CD8-positive, alpha-beta memory T cell (primary cell): ENCODE measurements around the gene BLOC1S3. TPM values are rescaled to one million over a fixed set of nuclear protein-coding genes. Genes with fewer than 3 reads are reported as not detected.

Source experiments
- CTCF ChIA-PET: fragments of 350-600 bp; sonication (Branson Sonifier 250); formaldehyde crosslinking; loops from one replicate; lab custom pipeline; 2021; ENCODE audit warnings: antibody characterized with exemption; lab: Charles Lee
- POLR2A ChIA-PET: fragments of 350-600 bp; sonication (Branson Sonifier 250); formaldehyde crosslinking; loops from one replicate; lab custom pipeline; 2021; ENCODE audit warnings: antibody characterized with exemption; lab: Charles Lee
- DNase-seq, 5 donors: peaks; one replicate each; pipeline versions ENCODE4 v3.0.0 to v3.0.0-alpha.2; 2020 to 2022; ENCODE audit warnings: mixed read lengths in 1 of 5
- H3K27ac ChIP-seq: one replicate; pipeline ENCODE4 v1.7.0; 2013; ENCODE audit warnings: low read depth, mild to moderate bottlenecking, low read length, moderate library complexity
- H3K27me3 ChIP-seq: 2 replicates; pipeline ENCODE4 v1.7.0; 2013; ENCODE audit warnings: low read length, mild to moderate bottlenecking; ENCODE audit not compliant: insufficient read depth, poor library complexity, severe bottlenecking
- H3K36me3 ChIP-seq: 2 replicates; pipeline ENCODE4 v1.7.0; 2013; ENCODE audit warnings: mild to moderate bottlenecking, low read length, moderate library complexity; ENCODE audit not compliant: insufficient read depth
- H3K4me1 ChIP-seq: 2 replicates; pipeline ENCODE4 v1.7.0; 2013; ENCODE audit warnings: mild to moderate bottlenecking, low read length, moderate library complexity; ENCODE audit not compliant: insufficient read depth
- H3K4me3 ChIP-seq: 2 replicates; pipeline ENCODE4 v1.7.0; 2013; ENCODE audit warnings: mild to moderate bottlenecking, low read length
- H3K9me3 ChIP-seq: 2 replicates; pipeline ENCODE4 v1.7.0; 2013; ENCODE audit warnings: mild to moderate bottlenecking, low read length
- H3K27ac Mint-ChIP-seq, 8 donors: one replicate each; pipeline ENCODE4 v1.8.0; 2020 to 2021; ENCODE audit warnings: mixed read lengths in 8 of 8, mild to moderate bottlenecking in 6 of 8, inconsistent platforms in 3 of 8, moderate library complexity in 3 of 8
- H3K27me3 Mint-ChIP-seq, 2 donors: one replicate each; pipeline ENCODE4 v1.8.0; 2020 to 2021; ENCODE audit warnings: mixed read lengths in 2 of 2, mild to moderate bottlenecking in 1 of 2, moderate library complexity in 1 of 2
- H3K36me3 Mint-ChIP-seq, 3 donors: one replicate each; pipeline ENCODE4 v1.8.0; 2020 to 2021; ENCODE audit warnings: mixed read lengths in 3 of 3, inconsistent platforms in 1 of 3, mild to moderate bottlenecking in 1 of 3
- H3K4me1 Mint-ChIP-seq, 3 donors: one replicate each; pipeline ENCODE4 v1.8.0; 2020 to 2021; ENCODE audit warnings: mixed read lengths in 3 of 3, inconsistent platforms in 1 of 3, mild to moderate bottlenecking in 1 of 3
- H3K4me3 Mint-ChIP-seq, 7 donors: one replicate each; pipeline ENCODE4 v1.8.0; 2020 to 2021; ENCODE audit warnings: mixed read lengths in 7 of 7, mild to moderate bottlenecking in 6 of 7, moderate library complexity in 4 of 7, inconsistent platforms in 2 of 7
- H3K9me3 Mint-ChIP-seq, 5 donors: one replicate each; pipeline ENCODE4 v1.8.0; 2020 to 2022; ENCODE audit warnings: mixed read lengths in 5 of 5, mild to moderate bottlenecking in 3 of 5, moderate library complexity in 2 of 5, inconsistent platforms in 1 of 5
- polyA plus RNA-seq: library from polyadenylated mRNA; unstranded; fragments of 300-500 nt; fragmentation: Illumina TruSeq; gene quantifications from one replicate; pipeline ENCODE4 v1.2.3, GENCODE V29; 2021
- total RNA-seq, 2 experiments: library from RNA; stranded (reverse); gene quantifications; one replicate each; pipeline ENCODE4 v1.2.3, GENCODE V29; 2021

The BLOC1S3 gene
- total and polyA plus RNA-seq, 3 experiments from 2014 or later = 12.4 to 19.9 (median 12.4) TPM

- Histone ChIP-seq H3K4me1 (peaks cover 19% of the 10 kb centered on the region), H3K4me3 (no peak overlapping the region), H3K9me3 (no peaks in the 10 kb centered on the region), H3K27me3 (peaks cover 3% of the 10 kb centered on the region), H3K27ac (no peak overlapping the region), H3K36me3 (no peaks in the 10 kb centered on the region)
- ChIA-PET CTCF (interaction anchor here (0.7 to 1.0 kb wide), 2 partner anchors 9 to 58 kb away, joined by 3 read pairs; no protein-coding TSS in a partner anchor), POLR2A (no interaction called here)
- Mint-ChIP-seq H3K27ac (no peak overlapping the region), H3K4me3 (peak overlapping the region in 1 of 7 donors; percentile 8), H3K9me3 (no peaks in the 10 kb centered on the region), H3K27me3 (peaks cover 4 to 5% of the 10 kb centered on the region in 2 donors), H3K4me1 (peaks cover 20 to 33% (median 22%) of the 10 kb centered on the region in 3 donors), H3K36me3 (peaks cover 0 to 11% (median 0%) of the 10 kb centered on the region in 3 donors)
- no peak for DNase-seq
These were observed 28.4 kb upstream of the BLOC1S3 start for GRCh38 chr19:45150180-45150579.

GRCh38 chr19:45150751-45151281 is 27.8 kb upstream of the BLOC1S3 start:
- POLR2A ChIA-PET = no interaction called here
- DNase-seq = no peak
- no peaks in the 10 kb centered on the region for H3K9me3 ChIP-seq
- Mint-ChIP-seq H3K4me1 (peaks cover 20 to 35% (median 22%) of the 10 kb centered on the region in 3 donors), H3K27ac (peak overlapping the region in 1 of 8 donors; percentile 74), H3K9me3 (no peaks in the 10 kb centered on the region), H3K27me3 (peaks cover 7 to 9% of the 10 kb centered on the region in 2 donors), H3K36me3 (peaks cover 0 to 11% (median 0%) of the 10 kb centered on the region in 3 donors), H3K4me3 (peak overlapping the region in 2 of 7 donors; percentile 40 to 61)
- H3K36me3 ChIP-seq = no peaks in the 10 kb centered on the region
- H3K4me3 ChIP-seq = no peak overlapping the region
- peaks cover 19% of the 10 kb centered on the region for H3K4me1 ChIP-seq
- H3K27ac ChIP-seq = no peak overlapping the region
- H3K27me3 ChIP-seq = peaks cover 3% of the 10 kb centered on the region
- CTCF ChIA-PET = no interaction called here

GRCh38 chr19:45151320-45151719 is 27.3 kb upstream of the BLOC1S3 start:
- peaks cover 0 to 7% (median 0%) of the 10 kb centered on the region in 3 donors for H3K36me3 Mint-ChIP-seq
- POLR2A ChIA-PET = no interaction called here

GRCh38 chr19:45151821-45152503 is 26.6 kb upstream of the BLOC1S3 start:
- peak overlapping the region in 5 of 7 donors; percentile 38 to 86 (median 50) for H3K4me3 Mint-ChIP-seq
- CTCF ChIA-PET = interaction anchor here (0.9 to 1.6 kb wide), 4 partner anchors 9 to 49 kb away, joined by 3 to 6 read pairs (median 5); partner anchors contain the start of genes BLOC1S3 and TRAPPC6A
- peaks cover 20 to 35% (median 22%) of the 10 kb centered on the region in 3 donors for H3K4me1 Mint-ChIP-seq

More at GRCh38 chr19:45151320-45151719, 27.3 kb upstream of the BLOC1S3 start:
- Mint-ChIP-seq H3K9me3 (no peaks in the 10 kb centered on the region), H3K27ac (no peak overlapping the region), H3K4me3 (peak overlapping the region in 5 of 7 donors; percentile 12 to 61 (median 50)), H3K4me1 (peaks cover 20 to 35% (median 22%) of the 10 kb centered on the region in 3 donors), H3K27me3 (peaks cover 7 to 9% of the 10 kb centered on the region in 2 donors)
- no peak overlapping the region for H3K27ac ChIP-seq
- CTCF ChIA-PET = no interaction called here
- H3K4me3 ChIP-seq = no peak overlapping the region
- H3K9me3 ChIP-seq = no peaks in the 10 kb centered on the region
- peaks cover 19% of the 10 kb centered on the region for H3K4me1 ChIP-seq
- no peak for DNase-seq
- no peaks in the 10 kb centered on the region for H3K36me3 ChIP-seq
- peaks cover 3% of the 10 kb centered on the region for H3K27me3 ChIP-seq

GRCh38 chr19:45152504-45153338 is 25.9 kb upstream of the BLOC1S3 start:
- no peak overlapping the region for H3K27ac ChIP-seq
- H3K9me3 ChIP-seq = no peaks in the 10 kb centered on the region
- peak overlapping the region; percentile 45 for H3K4me3 ChIP-seq
- H3K4me3 Mint-ChIP-seq = peak overlapping the region; percentile 78 to 90 (median 83)
- ChIA-PET POLR2A (interaction anchor here (1.6 to 2.2 kb wide), 3 partner anchors 19 to 60 kb away, joined by 5 to 19 read pairs (median 6); partner anchors contain the start of genes BLOC1S3, PPP1R37 and TRAPPC6A), CTCF (interaction anchor here (0.9 to 2.0 kb wide), 6 partner anchors 10 to 50 kb away, joined by 3 to 10 read pairs (median 5); partner anchors contain the start of genes BLOC1S3 and TRAPPC6A)
- peaks cover 19% of the 10 kb centered on the region for H3K4me1 ChIP-seq
- H3K4me1 Mint-ChIP-seq = peaks cover 20 to 35% (median 22%) of the 10 kb centered on the region in 3 donors
- H3K27ac Mint-ChIP-seq = peak overlapping the region in 4 of 8 donors; percentile 26 to 70 (median 49)
- H3K27me3 Mint-ChIP-seq = peaks cover 10 to 16% of the 10 kb centered on the region in 2 donors
- peaks cover 6% of the 10 kb centered on the region for H3K27me3 ChIP-seq
- peak; percentile 12 to 63 (median 49) for DNase-seq
- no peaks in the 10 kb centered on the region for H3K36me3 ChIP-seq
- H3K9me3 Mint-ChIP-seq = no peaks in the 10 kb centered on the region
- no peaks in the 10 kb centered on the region for H3K36me3 Mint-ChIP-seq

More at GRCh38 chr19:45151821-45152503, 26.6 kb upstream of the BLOC1S3 start:
- Mint-ChIP-seq H3K27me3 (peaks cover 9 to 12% of the 10 kb centered on the region in 2 donors), H3K27ac (peak overlapping the region in 1 of 8 donors; percentile 32), H3K9me3 (no peaks in the 10 kb centered on the region), H3K36me3 (peaks cover 0 to 3% (median 0%) of the 10 kb centered on the region in 3 donors)
- POLR2A ChIA-PET = interaction anchor here (2.0 to 2.2 kb wide), 2 partner anchors 26 to 59 kb away, joined by 6 to 19 read pairs; partner anchors contain the start of genes BLOC1S3, PPP1R37 and TRAPPC6A
- no peak overlapping the region for H3K27ac ChIP-seq
- DNase-seq = no peak
- H3K36me3 ChIP-seq = no peaks in the 10 kb centered on the region
- no peaks in the 10 kb centered on the region for H3K9me3 ChIP-seq
- peaks cover 19% of the 10 kb centered on the region for H3K4me1 ChIP-seq
- H3K27me3 ChIP-seq = peaks cover 6% of the 10 kb centered on the region
- no peak overlapping the region for H3K4me3 ChIP-seq

- Mint-ChIP-seq H3K4me3 (peak overlapping the region; percentile 78 to 90 (median 83)), H3K27ac (peak overlapping the region in 5 of 8 donors; percentile 23 to 88 (median 70)), H3K27me3 (peaks cover 10 to 19% of the 10 kb centered on the region in 2 donors), H3K4me1 (peaks cover 20 to 35% (median 22%) of the 10 kb centered on the region in 3 donors), H3K36me3 (no peaks in the 10 kb centered on the region), H3K9me3 (no peaks in the 10 kb centered on the region)
- peak in 4 of 5 donors; percentile 17 to 32 (median 23) for DNase-seq
- Histone ChIP-seq H3K27ac (no peak overlapping the region), H3K4me1 (peaks cover 19% of the 10 kb centered on the region), H3K27me3 (peaks cover 6% of the 10 kb centered on the region), H3K36me3 (no peaks in the 10 kb centered on the region), H3K4me3 (peak overlapping the region; percentile 45), H3K9me3 (no peaks in the 10 kb centered on the region)
- ChIA-PET CTCF (interaction anchor here (0.8 to 2.0 kb wide), 5 partner anchors 11 to 50 kb away, joined by 3 to 10 read pairs (median 5); partner anchors contain the start of genes BLOC1S3 and TRAPPC6A), POLR2A (interaction anchor here (1.4 to 2.2 kb wide), 4 partner anchors 11 to 60 kb away, joined by 4 to 19 read pairs (median 6); partner anchors contain the start of genes BLOC1S3, PPP1R37 and TRAPPC6A)
These were observed 25.1 kb upstream of the BLOC1S3 start for GRCh38 chr19:45153339-45154063.
